GM04504 (cell line): ENCODE data around the gene TUBD1.
"Not testable (repeated sequence)": the region's sequence is repeated elsewhere in the genome, so short reads cannot be mapped to it uniquely, and the experiment has no call there.

Source experiments
- DNase-seq: peaks from one replicate; pipeline ENCODE4 v3.0.0-alpha.2; 2012; ENCODE audit warnings: low read depth

The TUBD1 gene

GRCh38 chr17:59892924-59893675, at the start of gene TUBD1, which contains the start of gene RPS6KB1:
TUBD1 (minus strand) TSS chr17:59892943; CDS start chr17:59891002, 1,941 bp downstream.
RPS6KB1 (plus strand) TSS chr17:59893121; CDS start chr17:59893185, 64 bp downstream.
- peak; percentile 99 for DNase-seq

DNA sequence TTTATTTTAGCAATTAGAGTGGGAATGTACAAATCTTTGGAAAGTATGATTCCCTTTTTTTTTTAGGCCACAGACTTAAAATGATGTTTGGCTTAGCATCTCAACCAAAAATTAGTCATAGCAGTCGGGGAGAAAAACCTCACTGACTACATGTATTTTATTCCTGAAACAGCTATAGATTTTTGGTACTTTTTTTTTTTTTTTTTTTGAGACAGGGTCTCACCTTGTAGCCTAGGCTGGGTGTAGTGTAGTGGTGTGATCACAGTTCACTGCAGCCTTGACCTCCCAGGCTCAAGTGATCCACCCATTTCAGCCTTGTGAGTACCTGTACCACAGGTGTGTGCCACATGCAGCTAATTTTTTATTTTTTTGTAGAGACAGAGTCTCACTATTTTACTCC, 48.4 kb upstream of the TUBD1 start:
- DNase-seq, result no peak

DNA sequence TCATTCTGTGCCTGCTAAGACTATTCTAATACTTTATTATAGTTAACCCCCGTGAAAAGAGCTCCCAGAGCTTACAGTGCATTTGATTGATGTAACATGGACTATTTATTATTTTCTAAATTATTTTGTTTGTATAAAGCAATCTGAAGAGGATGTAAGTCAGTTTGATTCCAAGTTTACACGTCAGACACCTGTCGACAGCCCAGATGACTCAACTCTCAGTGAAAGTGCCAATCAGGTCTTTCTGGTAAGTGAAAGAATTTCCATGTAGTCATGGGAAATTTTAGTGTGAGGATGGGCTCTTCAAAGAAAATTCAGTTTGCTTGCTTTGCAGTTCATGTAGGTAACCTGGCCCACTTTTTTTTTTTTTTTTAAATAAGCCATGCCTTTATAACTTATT, 48.0 kb upstream of the TUBD1 start:
- DNase-seq, result not testable (repeated sequence)

- not testable (repeated sequence) for DNase-seq
Measured at GRCh38 chr17:59933317-59933716, 40.6 kb upstream of the TUBD1 start.

DNA sequence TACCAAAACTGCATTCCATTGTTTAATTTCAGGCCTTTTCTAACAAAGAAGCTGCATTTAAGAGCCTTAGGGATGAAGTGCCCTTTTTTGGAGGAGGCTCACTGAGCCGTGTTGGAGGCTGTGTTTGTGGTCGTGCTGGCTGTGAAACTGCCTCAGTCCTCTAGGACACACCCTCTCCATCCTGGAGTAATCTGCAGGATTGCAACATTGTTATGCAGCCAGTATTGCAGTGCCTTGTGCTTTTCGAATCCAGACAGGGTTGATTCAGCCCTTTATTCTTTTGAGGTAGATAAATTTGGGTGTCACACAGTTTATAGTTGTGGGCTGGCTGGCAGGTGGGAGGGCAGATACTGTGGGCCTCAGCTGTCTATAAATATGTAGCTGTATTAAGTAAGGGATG, 38.0 kb upstream of the TUBD1 start:
- DNase-seq, result peak; percentile 28

- not testable (repeated sequence) for DNase-seq
Measured at GRCh38 chr17:59930121-59930520, 37.4 kb upstream of the TUBD1 start.

DNA sequence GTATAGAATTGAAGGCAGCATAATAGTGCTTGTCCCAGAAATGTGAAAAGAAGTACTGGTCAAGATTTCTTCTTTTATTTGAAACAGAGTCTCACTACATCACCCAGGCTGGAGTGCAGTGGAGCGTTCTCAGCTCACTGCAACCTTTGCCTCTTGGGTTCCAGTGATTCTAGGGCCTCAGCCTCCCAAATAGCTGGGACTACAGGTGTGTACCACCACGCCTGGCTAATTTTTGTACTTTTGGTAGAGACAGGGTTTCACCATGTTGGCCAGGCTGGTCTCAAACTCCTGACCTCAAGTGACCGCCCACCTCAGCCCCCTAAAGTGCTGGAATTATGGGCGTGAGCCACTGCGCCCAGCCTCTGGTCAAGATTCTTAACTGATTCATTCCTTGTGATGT, 27.9 kb upstream of the TUBD1 start:
- not testable (repeated sequence) for DNase-seq

GRCh38 chr17:59916446-59916845, 23.7 kb upstream of the TUBD1 start:
- no peak for DNase-seq

DNA sequence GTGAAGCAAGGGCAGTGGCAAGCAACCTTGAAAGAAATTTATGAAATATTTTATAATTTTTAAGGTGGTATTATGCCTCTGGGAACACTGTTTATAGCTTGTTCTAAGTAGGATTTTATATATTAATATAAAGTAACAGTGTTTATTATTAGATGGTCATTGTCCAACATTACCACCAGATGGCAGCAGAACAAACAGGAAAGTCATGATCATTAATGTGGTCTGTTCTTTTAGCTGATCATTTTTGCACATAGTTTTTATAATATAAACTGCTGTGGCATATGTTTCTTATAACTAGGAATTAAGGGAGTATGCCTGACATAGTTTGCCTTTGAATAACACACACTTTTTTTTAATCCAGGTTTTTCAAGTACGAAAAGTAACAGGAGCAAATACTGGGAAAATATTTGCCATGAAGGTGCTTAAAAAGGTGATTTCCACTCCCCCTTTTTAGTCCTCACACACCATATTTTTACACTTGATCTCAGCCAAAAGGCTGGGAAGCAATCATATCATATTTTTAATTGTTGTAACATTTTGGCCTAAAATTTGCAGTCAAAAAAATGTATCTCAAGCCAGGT, 21.6 kb upstream of the TUBD1 start:
- no peak for DNase-seq

GRCh38 chr17:59907467-59907866, 14.7 kb upstream of the TUBD1 start:
- no peak for DNase-seq

DNA sequence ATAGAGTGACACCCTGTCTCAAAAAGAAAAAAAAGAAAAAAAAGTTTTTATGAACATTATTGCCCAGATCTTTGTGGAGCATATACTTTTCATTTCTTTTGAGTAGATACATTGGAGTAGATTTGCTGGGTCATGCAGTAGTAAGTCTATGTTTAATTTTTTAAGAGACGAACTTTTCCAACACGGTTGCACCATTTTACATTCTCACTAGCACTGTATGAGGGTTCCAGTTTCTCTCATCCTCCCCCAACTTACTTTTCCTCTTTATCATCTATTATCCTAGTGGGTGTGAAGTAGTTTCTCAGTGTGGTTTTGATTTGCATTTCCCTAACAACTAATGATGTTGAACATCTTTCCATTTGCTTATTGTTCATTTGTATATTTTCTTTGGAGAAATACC, 10.7 kb upstream of the TUBD1 start:
- no peak for DNase-seq

GRCh38 chr17:59901604-59902003, 8.9 kb upstream of the TUBD1 start:
- no peak for DNase-seq

DNA sequence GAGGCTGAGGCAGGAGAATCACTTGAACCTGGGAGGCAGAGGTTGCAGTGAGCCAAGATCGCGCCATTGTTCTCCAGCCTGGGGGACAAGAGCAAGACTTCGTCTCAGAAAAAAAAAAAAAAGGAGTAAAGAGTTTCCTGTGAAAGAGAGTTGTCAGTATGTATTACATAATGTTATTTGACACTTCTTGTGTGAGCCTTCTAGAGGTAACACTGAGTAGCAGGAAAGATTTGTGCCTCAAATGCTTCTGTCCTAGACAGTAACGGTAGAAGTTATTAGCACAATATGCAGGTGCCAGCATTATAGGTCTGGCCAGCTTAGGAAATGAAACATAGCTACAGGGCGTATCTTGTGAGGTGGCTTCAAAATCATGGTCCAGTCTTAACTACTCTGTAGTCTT, 6.4 kb upstream of the TUBD1 start:
- DNase-seq, result peak; percentile 17

DNA sequence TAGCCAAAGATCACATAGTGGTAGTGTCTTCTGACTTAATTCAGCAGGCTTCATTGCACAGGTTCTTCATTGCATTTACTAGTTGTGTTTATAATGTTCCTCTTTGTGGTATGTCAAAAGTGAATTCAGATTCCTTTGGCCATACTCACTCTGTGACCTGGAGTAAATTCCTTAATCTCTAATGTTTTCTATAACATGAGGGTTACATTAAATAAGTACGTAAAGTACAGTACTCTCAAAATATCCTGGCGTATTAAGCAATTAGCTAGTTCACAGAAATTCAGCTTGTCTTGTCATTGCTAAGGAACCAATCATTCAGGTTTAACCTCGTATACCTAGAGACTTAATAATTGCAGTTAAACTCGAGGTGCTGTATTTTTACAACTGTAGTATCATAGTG, 4.3 kb upstream of the TUBD1 start:
- no peak for DNase-seq

DNA sequence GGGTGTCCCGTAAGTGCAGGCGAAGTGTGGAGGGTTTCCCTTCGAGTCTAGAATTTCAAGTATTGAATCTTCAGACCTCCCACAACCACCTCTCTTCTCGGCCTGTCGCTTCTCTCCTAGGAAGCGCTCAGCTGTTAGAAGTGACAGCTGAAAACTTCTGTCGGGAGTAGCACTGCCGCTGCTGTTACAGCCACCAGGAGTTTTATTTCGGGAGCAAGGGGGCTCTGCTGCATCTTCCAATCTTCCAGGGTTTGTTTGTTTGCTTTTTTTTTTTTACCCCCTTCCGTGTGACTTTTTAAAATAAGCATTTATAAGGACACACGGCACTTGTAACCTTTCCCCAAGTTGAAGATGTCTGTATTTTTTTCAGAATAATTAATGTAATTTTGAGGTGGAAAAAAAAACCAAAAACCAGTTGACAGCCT, 945 bp upstream of the TUBD1 start:
- peak; percentile 3 for DNase-seq

DNA sequence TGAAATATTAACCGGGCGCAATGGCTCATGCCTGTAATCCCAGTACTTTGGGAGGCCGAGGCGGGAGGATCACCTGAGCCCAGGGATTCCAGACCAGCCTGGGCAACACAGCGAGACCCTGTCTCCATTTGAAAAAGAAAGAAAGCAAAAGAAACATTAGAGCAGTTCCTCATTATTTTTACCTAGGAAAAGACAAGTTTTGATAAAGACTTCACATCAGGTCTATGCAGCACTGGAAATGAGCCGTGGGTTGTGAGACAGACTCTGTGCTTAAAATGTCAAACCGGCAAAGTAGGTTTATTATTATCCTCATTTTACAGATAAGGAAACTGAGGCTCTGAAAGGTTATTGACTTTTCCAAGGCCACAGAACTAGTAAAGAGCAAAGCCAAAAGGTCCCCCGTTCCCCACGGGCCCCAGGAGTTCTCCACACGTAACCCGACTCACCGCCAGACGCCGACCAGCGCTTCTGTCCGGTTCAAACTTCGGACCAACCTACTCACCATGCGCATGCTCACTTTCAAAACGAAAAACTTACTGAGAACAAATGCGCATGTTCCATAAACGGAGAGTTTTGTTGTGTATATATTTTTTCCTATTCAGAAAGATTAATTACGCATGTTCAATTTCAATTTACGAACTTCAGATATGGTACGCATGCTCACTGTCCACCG, 356 bp downstream of the TUBD1 start:
- DNase-seq, result no peak

DNA sequence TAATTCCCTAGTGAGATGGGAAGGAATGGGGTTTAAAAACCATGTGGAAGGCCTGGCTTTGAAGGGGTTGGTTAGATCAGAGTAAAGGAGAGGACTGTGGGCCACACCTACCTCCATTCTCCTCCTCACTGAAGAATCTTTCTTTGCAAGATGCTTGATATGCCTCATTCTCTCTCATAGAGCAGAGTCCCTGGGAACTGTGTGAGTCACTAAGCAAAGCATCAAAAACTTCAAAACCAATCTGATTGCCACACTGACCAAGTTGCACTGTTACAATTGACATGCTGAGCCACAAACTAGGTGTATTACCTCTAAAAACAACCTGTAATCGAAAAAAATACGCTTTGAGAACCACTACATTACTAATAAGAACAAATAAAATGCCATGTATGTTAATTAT, 2.0 kb downstream of the TUBD1 start:
- peak; percentile 17 for DNase-seq

DNA sequence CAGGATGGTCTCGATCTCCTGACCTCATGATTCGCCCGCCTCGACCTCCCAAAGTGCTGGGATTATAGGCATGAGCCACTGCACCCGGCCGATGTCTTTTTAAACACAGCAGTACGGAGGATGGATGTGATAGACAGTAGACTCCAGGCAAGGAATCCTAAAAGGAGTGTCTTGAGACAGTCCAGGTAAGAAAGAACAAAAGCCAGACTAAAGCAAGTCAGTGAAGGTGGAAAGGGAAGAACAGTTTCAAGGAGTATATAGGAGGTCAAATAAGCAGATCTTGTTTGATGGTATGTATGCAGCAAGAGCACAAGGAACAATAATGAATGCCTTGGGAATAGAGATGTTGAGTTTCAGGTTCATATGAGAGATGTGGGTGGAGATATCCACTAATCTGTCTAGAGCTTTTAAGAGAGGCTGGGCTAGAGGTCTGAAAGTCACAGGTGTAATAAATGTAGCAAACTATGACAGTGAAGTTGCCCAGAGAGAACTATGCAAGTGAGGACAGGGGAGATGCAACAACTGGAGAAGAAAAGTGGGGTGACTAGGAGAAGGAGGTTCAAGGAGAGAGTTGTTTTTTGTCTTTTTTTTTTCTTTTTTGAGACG, 4.5 kb downstream of the TUBD1 start:
- no peak for DNase-seq

DNA sequence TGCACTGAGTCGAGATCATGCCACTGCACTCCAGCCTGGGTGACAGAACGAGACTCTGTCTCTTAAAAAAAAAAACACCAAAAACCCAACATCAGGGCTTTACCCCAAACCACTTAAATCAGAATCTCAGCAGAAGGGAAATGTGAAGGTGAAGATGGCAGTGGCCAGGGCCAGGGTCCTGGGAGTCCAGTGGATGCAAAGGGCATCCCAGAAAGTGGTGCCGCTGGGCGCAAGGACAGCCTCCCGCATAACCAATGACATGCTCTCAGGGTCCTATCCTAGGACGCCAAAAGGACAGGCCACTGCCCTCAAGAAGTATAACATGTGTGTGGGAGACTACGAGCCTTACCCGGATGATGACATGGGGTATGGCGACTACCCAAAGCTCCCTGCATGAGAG, 7.9 kb downstream of the TUBD1 start:
- DNase-seq, result no peak

- no peak for DNase-seq
Measured at GRCh38 chr17:59878624-59879023, 14.1 kb downstream of the TUBD1 start.

DNA sequence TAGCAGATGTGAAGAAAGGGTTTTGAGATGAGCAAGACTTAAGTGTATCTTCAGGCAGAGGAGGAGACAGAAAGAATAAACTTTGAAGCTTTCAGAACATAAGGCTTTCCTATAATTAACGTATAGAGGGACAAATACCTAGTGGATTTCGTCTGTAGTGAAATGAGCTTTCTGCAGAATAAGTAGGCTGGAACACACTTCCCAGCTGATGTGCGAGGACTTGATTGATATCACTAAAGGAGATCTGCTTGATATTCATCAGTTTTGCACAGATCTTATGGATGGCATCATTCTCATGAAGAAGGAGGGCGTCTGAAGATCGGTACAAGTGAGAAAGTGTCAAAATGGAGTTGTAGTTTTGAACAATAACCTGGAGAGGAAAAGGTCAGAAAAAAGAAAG, 14.8 kb downstream of the TUBD1 start:
- DNase-seq, result no peak

- DNase-seq, result no peak
Measured at GRCh38 chr17:59876107-59876506, 16.6 kb downstream of the TUBD1 start.

DNA sequence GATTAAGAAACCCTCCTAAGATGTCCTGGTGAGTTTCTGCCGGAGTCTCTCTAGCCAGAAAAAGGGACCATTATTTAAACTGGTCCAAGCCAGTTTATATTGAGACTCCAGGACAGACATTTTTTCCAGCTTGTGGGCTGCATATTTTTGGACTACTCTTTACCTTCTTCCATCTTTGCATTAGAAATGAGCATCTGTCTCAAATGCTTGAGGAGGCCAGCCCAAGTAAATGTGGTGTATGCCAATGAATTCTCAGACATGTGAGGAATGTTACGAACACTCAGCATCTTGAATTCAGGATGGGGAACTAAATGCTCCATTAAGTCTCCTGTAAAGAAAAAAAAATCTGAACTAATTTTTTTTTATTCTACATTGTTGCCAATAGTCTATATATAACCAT, 18.4 kb downstream of the TUBD1 start:
- DNase-seq, result no peak
